ENCODE measurements around the gene TARP.

DNA sequence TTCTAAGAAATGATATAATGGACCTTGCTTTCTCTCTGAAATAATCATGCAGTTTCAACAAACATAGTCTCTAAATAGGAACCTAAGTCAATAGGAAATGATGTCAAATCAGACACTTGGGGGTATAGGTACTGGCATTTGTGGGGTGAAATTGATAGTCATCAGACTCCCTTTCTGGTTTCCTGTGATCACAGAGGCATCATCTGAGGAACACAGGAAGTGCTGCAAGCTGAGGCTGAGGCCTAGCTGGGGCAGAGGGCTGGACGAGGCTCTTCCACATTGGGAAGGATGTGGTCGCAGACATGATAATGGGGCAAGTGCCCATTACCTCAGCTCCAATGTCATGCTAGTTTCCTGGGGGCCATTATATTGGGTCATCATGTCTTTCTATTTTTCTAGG, 33.5 kb upstream of the TARP start:
- TF ChIP-seq CHD1 (IDR thresholded peaks at IDR 0.05; ENCODE audit: low read depth, low read length) (no peak), POLR2A (IDR thresholded peaks at IDR 0.05; ENCODE audit: low read depth, low read length) (no peak), MAFK (IDR thresholded peaks at IDR 0.05; ENCODE audit: low read depth, low read length) (no peak), FOS (IDR thresholded peaks at IDR 0.05; ENCODE audit: low read depth, low read length) (no peak), CEBPB (IDR thresholded peaks at IDR 0.05; ENCODE audit: low read depth, low read length) (no peak), BHLHE40 (IDR thresholded peaks at IDR 0.05; ENCODE audit: low read depth, low read length) (no peak), MAZ (IDR thresholded peaks at IDR 0.05; ENCODE audit: borderline replicate concordance, low read depth, low read length) (no peak), MXI1 (IDR thresholded peaks at IDR 0.05; ENCODE audit: borderline replicate concordance, low read depth, low read length) (no peak), RFX5 (IDR thresholded peaks at IDR 0.05; ENCODE audit: low read depth, low read length) (no peak), NFE2L2 (IDR thresholded peaks at IDR 0.05; ENCODE audit: low read depth, low read length) (no peak)
- TF ChIP-seq, protein P1, sequence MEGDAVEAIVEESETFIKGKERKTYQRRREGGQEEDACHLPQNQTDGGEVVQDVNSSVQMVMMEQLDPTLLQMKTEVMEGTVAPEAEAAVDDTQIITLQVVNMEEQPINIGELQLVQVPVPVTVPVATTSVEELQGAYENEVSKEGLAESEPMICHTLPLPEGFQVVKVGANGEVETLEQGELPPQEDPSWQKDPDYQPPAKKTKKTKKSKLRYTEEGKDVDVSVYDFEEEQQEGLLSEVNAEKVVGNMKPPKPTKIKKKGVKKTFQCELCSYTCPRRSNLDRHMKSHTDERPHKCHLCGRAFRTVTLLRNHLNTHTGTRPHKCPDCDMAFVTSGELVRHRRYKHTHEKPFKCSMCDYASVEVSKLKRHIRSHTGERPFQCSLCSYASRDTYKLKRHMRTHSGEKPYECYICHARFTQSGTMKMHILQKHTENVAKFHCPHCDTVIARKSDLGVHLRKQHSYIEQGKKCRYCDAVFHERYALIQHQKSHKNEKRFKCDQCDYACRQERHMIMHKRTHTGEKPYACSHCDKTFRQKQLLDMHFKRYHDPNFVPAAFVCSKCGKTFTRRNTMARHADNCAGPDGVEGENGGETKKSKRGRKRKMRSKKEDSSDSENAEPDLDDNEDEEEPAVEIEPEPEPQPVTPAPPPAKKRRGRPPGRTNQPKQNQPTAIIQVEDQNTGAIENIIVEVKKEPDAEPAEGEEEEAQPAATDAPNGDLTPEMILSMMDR (conservative IDR thresholded peaks at IDR 0.05; ENCODE audit: low read depth, low read length): no peak
- TF ChIP-seq, protein P2, sequence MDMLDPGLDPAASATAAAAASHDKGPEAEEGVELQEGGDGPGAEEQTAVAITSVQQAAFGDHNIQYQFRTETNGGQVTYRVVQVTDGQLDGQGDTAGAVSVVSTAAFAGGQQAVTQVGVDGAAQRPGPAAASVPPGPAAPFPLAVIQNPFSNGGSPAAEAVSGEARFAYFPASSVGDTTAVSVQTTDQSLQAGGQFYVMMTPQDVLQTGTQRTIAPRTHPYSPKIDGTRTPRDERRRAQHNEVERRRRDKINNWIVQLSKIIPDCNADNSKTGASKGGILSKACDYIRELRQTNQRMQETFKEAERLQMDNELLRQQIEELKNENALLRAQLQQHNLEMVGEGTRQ (IDR thresholded peaks at IDR 0.05; ENCODE audit: low read depth, low read length): no peak
